ENCODE results near the gene TRPC4AP.

DNA sequence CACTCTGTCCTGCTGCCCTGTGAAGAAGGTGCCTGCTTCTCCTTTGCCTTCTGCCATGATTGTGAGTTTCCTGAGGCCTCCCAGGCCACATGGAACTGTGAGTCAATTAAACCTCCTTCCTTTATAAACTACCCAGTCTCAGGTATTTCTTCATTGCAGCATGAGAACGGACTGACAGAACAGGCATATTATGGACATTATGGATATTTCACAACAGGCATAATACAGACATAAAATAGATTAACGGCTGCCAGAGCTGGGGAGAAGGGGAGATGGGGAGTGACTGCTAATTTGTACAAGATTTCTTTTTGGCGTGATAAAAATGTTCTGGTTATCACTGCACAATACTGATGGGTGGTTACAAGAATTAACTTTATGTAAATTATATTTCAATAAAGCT is 29.4 kb downstream of the TRPC4AP start:
- TF ChIP-seq, protein P1, sequence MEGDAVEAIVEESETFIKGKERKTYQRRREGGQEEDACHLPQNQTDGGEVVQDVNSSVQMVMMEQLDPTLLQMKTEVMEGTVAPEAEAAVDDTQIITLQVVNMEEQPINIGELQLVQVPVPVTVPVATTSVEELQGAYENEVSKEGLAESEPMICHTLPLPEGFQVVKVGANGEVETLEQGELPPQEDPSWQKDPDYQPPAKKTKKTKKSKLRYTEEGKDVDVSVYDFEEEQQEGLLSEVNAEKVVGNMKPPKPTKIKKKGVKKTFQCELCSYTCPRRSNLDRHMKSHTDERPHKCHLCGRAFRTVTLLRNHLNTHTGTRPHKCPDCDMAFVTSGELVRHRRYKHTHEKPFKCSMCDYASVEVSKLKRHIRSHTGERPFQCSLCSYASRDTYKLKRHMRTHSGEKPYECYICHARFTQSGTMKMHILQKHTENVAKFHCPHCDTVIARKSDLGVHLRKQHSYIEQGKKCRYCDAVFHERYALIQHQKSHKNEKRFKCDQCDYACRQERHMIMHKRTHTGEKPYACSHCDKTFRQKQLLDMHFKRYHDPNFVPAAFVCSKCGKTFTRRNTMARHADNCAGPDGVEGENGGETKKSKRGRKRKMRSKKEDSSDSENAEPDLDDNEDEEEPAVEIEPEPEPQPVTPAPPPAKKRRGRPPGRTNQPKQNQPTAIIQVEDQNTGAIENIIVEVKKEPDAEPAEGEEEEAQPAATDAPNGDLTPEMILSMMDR (IDR thresholded peaks at IDR 0.05), result no peak
- no peak for TF ChIP-seq POLR2A (IDR thresholded peaks at IDR 0.05)

Measured in tibial nerve (tissue), 3 donors.